GM18951 (cell line): ENCODE measurements around the gene PARP4.
"Not testable (repeated sequence)": the region's sequence is repeated elsewhere in the genome, so short reads cannot be mapped to it uniquely, and the experiment has no call there.

ENCODE experiments used
- POLR2A ChIP-seq: IDR thresholded peaks from 4 replicates; pipeline ENCODE4 v1.6.1; 2011; ENCODE audit warnings: mild to moderate bottlenecking; ENCODE audit not compliant: insufficient read length, insufficient read depth; ENCODE audit errors: extremely low read depth
- in situ Hi-C: fragments of 300-500 bp; cut with MboI; formaldehyde crosslinking; loops from one replicate; pipeline ENCODE4 v1.12.0; 2022; ENCODE audit warnings: low sequenced_read_pairs, mixed read lengths, inconsistent platforms; ENCODE audit not compliant: unreplicated experiment

PARP4 gene

GRCh38 chr13:24512197-24512907, at the start of gene PARP4:
Gene PARP4, minus strand, starts transcription at chr13:24512778. Its CDS starts 9,002 bp downstream, at chr13:24503776.
- in situ Hi-C loops: no loop called here
- TF ChIP-seq POLR2A: peak; percentile 87

- in situ Hi-C loops: not testable (repeated sequence)
Measured at GRCh38 chr13:24560579-24561187, 48.1 kb upstream of the PARP4 start.

GRCh38 chr13:24559431-24560218, 47.0 kb upstream of the PARP4 start:
- in situ Hi-C loops: not testable (repeated sequence)

GRCh38 chr13:24557081-24557480, 44.5 kb upstream of the PARP4 start:
- in situ Hi-C loops: no loop called here
- no peak for TF ChIP-seq POLR2A

GRCh38 chr13:24553892-24554291, 41.3 kb upstream of the PARP4 start:
- in situ Hi-C loops: not testable (repeated sequence)

- in situ Hi-C loops: not testable (repeated sequence)
Measured at GRCh38 chr13:24541476-24542352, 29.1 kb upstream of the PARP4 start.

- no peak for TF ChIP-seq POLR2A
- in situ Hi-C loops: no loop called here
Measured at GRCh38 chr13:24541127-24541475, 28.5 kb upstream of the PARP4 start.

- in situ Hi-C loops: no loop called here
Measured at GRCh38 chr13:24540236-24541126, 27.9 kb upstream of the PARP4 start.

GRCh38 chr13:24539500-24540165, 27.1 kb upstream of the PARP4 start:
- in situ Hi-C loops: no loop called here
- no peak for TF ChIP-seq POLR2A

More at GRCh38 chr13:24540236-24541126, 27.9 kb upstream of the PARP4 start:
- no peak for TF ChIP-seq POLR2A

GRCh38 chr13:24529478-24529877, 16.9 kb upstream of the PARP4 start:
- in situ Hi-C loops: no loop called here

GRCh38 chr13:24528816-24529398, 16.3 kb upstream of the PARP4 start:
- TF ChIP-seq POLR2A: no peak
- in situ Hi-C loops: no loop called here

More at GRCh38 chr13:24529478-24529877, 16.9 kb upstream of the PARP4 start:
- TF ChIP-seq POLR2A: no peak
